GM19193 (cell line): ENCODE results near the gene GSTO2.

Experiments
- POLR2A ChIP-seq: IDR thresholded peaks from 4 replicates; pipeline ENCODE4 v1.6.1; 2011; ENCODE audit not compliant: insufficient read depth, insufficient read length; ENCODE audit errors: extremely low read depth

The GSTO2 gene

GRCh38 chr10:104268713-104269645 lies at the start of gene GSTO2:
GSTO2 (plus strand) TSS chr10:104269184; CDS start chr10:104274916, 5,732 bp downstream.
- peak; percentile 95 for TF ChIP-seq POLR2A

GRCh38 chr10:104220522-104220921 lies 48.5 kb upstream of the GSTO2 start:
- no peak for TF ChIP-seq POLR2A

GRCh38 chr10:104223304-104223703 lies 45.7 kb upstream of the GSTO2 start:
- TF ChIP-seq POLR2A, result no peak

GRCh38 chr10:104230490-104230889 lies 38.5 kb upstream of the GSTO2 start:
- TF ChIP-seq POLR2A, result no peak

GRCh38 chr10:104231784-104232612 lies 37.0 kb upstream of the GSTO2 start, which contains the start of gene CFAP43:
CFAP43 (minus strand) TSS chr10:104232364; CDS start chr10:104232246, 118 bp downstream.
- no peak for TF ChIP-seq POLR2A

GRCh38 chr10:104232613-104233102 lies 36.3 kb upstream of the GSTO2 start:
- TF ChIP-seq POLR2A, result no peak

- no peak for TF ChIP-seq POLR2A
Observed at GRCh38 chr10:104233817-104234216, 35.2 kb upstream of the GSTO2 start.

- TF ChIP-seq POLR2A, result no peak
Observed at GRCh38 chr10:104234934-104235333, 34.0 kb upstream of the GSTO2 start.

- no peak for TF ChIP-seq POLR2A
Observed at GRCh38 chr10:104235801-104236200, 33.2 kb upstream of the GSTO2 start.

- no peak for TF ChIP-seq POLR2A
Observed at GRCh38 chr10:104240078-104240477, 28.9 kb upstream of the GSTO2 start.

- no peak for TF ChIP-seq POLR2A
Observed at GRCh38 chr10:104242545-104242944, 26.4 kb upstream of the GSTO2 start.

GRCh38 chr10:104243512-104243911 lies 25.5 kb upstream of the GSTO2 start:
- TF ChIP-seq POLR2A, result no peak

GRCh38 chr10:104245066-104245632 lies 23.8 kb upstream of the GSTO2 start:
- no peak for TF ChIP-seq POLR2A

GRCh38 chr10:104246976-104247375 lies 22.0 kb upstream of the GSTO2 start:
- TF ChIP-seq POLR2A, result no peak
